ENCODE data around the gene DDX54.

Gene DDX54

DNA sequence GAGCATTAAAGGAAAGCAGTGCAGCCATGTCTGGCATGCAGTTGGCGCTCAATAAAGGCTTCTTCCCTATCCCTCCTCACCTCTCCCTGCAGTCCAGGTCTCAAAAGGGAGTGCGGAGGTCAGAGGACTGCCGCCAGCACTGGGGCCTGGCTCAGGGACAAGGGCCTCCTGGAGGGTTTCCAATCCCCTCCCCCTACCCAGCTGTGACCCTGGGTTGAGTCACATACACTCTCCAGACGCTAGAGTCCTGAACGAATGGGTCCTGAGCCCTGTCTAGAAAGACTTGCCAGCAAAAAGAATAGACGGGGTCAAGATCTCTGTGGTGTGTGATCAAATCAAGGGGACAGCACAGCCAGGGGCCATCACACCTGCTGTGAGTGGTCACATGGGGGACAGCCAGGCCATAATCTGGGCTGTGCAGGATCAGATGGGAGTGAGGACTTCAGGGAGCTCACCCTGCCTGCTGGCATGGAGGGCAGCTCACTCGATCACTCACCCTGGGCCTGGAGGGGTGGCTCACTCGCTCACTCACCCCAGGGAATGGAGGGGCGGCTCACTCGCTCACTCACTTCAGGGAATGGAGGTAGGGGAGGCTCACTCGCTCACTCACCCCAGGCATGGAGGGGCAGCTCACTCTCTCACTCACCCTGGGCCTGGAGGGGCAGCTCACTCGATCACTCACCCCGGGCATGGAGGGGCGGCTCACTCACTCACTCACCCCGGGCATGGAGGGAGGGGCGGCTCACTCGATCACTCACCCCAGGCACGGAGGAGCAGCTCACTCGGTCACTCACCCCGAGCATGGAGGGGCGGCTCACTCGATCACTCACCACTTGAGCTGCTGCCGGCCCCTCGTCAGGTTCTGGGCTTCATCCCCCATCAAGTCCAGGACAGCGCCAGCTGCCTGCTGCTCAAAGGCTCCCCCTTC, 22.9 kb downstream of the DDX54 start:
- DNase-seq (ENCODE audit: low read depth in 2 of 2) = no peak

- DNase-seq (ENCODE audit: low read depth in 2 of 2) = peak in 1 of 2 donors; percentile 17
Measured at GRCh38 chr12:113161415-113162016, 23.8 kb downstream of the DDX54 start.

GRCh38 chr12:113159937-113160336, 25.3 kb downstream of the DDX54 start:
- no peak for DNase-seq (ENCODE audit: low read depth in 2 of 2)

GRCh38 chr12:113158439-113159203, 26.7 kb downstream of the DDX54 start:
- DNase-seq (ENCODE audit: low read depth in 2 of 2) = no peak

DNA sequence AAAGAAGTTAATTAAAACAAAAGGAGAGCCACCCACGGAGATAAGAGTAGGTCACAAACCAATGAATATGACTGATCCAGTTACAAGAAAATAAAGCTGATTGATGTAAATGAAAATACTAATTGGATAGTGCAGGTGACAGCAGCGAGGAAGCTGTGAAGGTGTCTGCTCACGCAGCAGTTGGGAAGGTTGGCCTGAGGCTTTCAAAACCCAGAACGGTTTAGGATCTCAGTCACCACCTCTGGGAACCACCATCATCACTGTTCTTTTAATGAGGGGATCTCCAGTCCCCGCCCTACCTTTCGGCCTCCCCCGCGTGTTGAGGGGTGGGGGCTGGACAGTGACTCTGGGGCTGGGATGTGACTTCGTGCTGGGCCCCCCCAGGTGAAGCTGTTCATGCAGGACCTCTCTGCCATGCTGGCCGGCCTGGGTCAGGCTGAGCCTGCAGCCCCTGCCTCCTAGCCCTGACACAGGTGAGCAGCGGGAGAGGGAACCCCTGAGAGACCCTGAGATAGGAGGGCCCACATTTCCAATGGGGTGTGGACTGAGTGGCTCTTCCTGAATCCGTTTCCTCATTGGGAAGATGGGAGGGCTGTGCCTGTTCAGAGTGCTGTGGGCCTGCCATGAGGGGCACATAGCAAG, 27.9 kb downstream of the DDX54 start:
- no peak for DNase-seq (ENCODE audit: low read depth in 2 of 2)

DNA sequence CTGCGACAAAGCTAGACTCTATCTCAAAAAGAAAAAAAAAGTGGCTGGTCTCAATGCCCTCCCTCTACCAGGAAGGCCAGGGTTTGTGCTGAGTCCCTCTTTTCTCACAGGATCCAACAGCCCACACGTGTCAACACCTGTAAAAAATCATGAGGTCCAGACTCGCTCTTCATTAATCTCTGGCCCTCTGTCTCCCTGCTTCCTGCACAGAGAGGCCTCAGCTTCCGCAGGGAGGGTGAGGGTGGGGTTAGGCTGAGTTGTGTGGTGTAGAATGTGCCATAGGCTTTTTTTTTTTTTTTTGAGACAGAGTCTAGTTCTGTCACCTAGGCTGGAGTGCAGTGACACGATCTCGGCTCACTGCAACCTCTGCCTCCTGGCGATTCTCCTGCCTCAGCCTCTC, 29.6 kb downstream of the DDX54 start:
- no peak for DNase-seq (ENCODE audit: low read depth in 2 of 2)

GRCh38 chr12:113155060-113155459, 30.2 kb downstream of the DDX54 start:
- DNase-seq (ENCODE audit: low read depth in 2 of 2) = no peak

GRCh38 chr12:113154351-113154973, 30.8 kb downstream of the DDX54 start:
- no peak for DNase-seq (ENCODE audit: low read depth in 2 of 2)

- peak; percentile 41 to 49 for DNase-seq (ENCODE audit: low read depth in 2 of 2)
Measured at GRCh38 chr12:113152835-113153814, 32.2 kb downstream of the DDX54 start.

GRCh38 chr12:113152196-113152834, 33.0 kb downstream of the DDX54 start:
- no peak for DNase-seq (ENCODE audit: low read depth in 2 of 2)

DNA sequence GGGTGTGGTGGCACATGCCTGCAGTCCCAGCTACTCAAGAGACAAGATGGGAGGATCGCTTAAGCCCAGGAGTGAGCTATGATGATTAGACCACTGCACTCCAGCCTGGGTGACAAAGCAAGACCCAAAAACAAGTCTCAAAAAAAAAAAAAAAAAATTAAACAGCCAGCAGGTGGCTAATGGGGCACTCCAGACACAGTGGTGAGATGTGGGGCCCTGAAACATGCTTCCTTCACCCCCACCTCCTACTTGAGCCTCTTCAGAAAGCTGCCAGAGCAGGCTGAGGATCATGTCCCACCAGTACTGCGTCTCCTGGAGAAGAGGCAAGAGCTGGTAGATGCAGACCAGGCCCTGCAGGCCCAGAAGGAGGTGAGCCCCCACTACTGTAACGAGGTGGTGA, 33.6 kb downstream of the DDX54 start:
- no peak for DNase-seq (ENCODE audit: low read depth in 2 of 2)

GRCh38 chr12:113149361-113150150, 35.7 kb downstream of the DDX54 start, which contains the start of gene CFAP73:
Gene CFAP73, plus strand, starts transcription at chr12:113149724. Its CDS starts 134 bp downstream, at chr12:113149858.
- DNase-seq (ENCODE audit: low read depth in 2 of 2) = no peak

DNA sequence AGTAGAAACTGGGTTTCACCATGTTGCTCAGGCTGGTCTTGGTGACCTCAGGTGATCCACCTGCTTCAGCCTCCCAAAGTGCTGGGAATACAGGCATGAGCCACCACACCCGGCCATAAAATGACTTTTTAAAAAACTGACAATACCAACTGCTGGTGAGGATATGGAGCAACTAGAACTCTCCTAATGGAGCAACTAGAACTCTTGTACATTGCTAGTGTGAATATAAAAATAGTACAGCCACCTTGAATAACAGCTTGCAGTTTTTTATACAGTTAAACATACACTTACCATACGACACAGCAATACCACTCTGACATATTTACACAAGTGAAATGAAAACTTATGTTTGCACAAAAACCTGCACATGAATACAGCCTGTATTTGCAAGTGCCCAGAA, 38.3 kb downstream of the DDX54 start:
- DNase-seq (ENCODE audit: low read depth in 2 of 2) = no peak

- DNase-seq (ENCODE audit: low read depth in 2 of 2) = no peak
Measured at GRCh38 chr12:113145720-113146551, 39.3 kb downstream of the DDX54 start.

DNA sequence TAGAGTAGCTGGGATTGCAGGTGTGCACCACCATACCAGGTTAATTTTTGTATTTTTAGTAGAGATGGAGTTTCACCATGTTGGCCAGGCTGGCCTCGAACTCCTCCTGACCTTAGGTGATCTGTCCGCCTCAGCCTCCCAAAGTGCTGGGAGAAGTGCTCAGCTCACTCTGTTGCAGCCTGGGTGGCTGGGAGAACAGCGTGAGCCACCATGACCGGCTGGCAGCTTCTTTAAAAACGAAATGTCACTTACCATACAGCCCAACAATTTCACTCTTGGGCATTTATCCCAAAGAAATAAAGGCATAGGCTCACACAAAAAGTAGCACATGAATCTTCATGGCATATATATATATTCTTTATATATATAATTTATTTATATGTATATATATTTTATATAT, 40.5 kb downstream of the DDX54 start:
- no peak for DNase-seq (ENCODE audit: low read depth in 2 of 2)

GRCh38 chr12:113143959-113144358, 41.3 kb downstream of the DDX54 start:
- no peak for DNase-seq (ENCODE audit: low read depth in 2 of 2)

GRCh38 chr12:113142886-113143332, 42.4 kb downstream of the DDX54 start:
- DNase-seq (ENCODE audit: low read depth in 2 of 2) = no peak

All from stimulated activated CD8-positive, alpha-beta memory T cell treated with anti-CD3 and anti-CD28 coated beads, Interleukin-2, amount 100 ng/mL, for 48 hours (primary cell).